Uterus (tissue), 4 donors: ENCODE results near the gene RNF144A. TPM values are rescaled to one million over a fixed set of nuclear protein-coding genes. Genes with fewer than 3 reads are reported as not detected.

Experiments used
- DNase-seq, 2 donors: peaks; one replicate each; pipeline ENCODE4 v3.0.0-alpha.2; 2019 to 2020
- H3K27ac ChIP-seq, 2 donors: fragments of 200-600 bp; sonication (generic); 1 replicate in 1 of 2; 2 replicates in 1 of 2; pipeline ENCODE4 v1.5.1; 2016 to 2018
- H3K27me3 ChIP-seq, 2 donors: fragments of 200-600 bp; sonication (generic); one replicate each; pipeline ENCODE4 v1.5.1; 2018 to 2019; ENCODE audit warnings: control low read depth in 1 of 2
- H3K36me3 ChIP-seq, 2 donors: fragments of 200-600 bp; sonication (generic); one replicate each; pipeline ENCODE4 v1.5.1; 2019; ENCODE audit warnings: control low read depth in 1 of 2
- H3K4me1 ChIP-seq, 2 donors: fragments of 200-600 bp; sonication (generic); one replicate each; pipeline ENCODE4 v1.5.1; 2018 to 2019; ENCODE audit warnings: control low read depth in 1 of 2
- H3K4me3 ChIP-seq, 2 donors: fragments of 200-600 bp; sonication (generic); 1 replicate in 1 of 2; 2 replicates in 1 of 2; pipeline ENCODE4 v1.5.1; 2018 to 2019; ENCODE audit warnings: mild to moderate bottlenecking in 1 of 2
- H3K9me3 ChIP-seq, 2 donors: fragments of 200-600 bp; sonication (generic); one replicate each; pipeline ENCODE4 v1.5.1; 2019; ENCODE audit warnings: control low read depth in 1 of 2
- CTCF ChIP-seq, 4 experiments: fragments of 200-600 bp in 2 of 4; fragments of 450-650 bp in 2 of 4; sonication (generic) in 2 of 4; IDR thresholded peaks; one replicate each; pipeline ENCODE4 v1.5.1; 2016 to 2019; ENCODE audit warnings: antibody characterized with exemption in 4 of 4, mild to moderate bottlenecking in 2 of 4, moderate library complexity in 1 of 4
- POLR2A ChIP-seq, 2 donors: fragments of 450-650 bp; IDR thresholded peaks; one replicate each; pipeline ENCODE4 v1.6.1; 2016; ENCODE audit warnings: antibody characterized with exemption in 2 of 2, mild to moderate bottlenecking in 1 of 2, moderate library complexity in 1 of 2
- intact Hi-C: fragments of 100-400 bp; cut with DNase I; formaldehyde crosslinking; loops from one replicate; pipeline ENCODE4 v1.15.1; 2023; ENCODE audit warnings: low total_unique reads
- total RNA-seq, 4 donors: library from RNA; depleted of rRNA in 3 of 4; stranded (reverse); fragments of >200 nt in 3 of 4; gene quantifications; one replicate each; pipeline versions ENCODE4 v1.1.0 to v1.2.4, GENCODE V29; 2014 to 2023
- donor health status: DM: yes; HTN: yes; CAD: no.

RNF144A gene
- total RNA-seq, 4 donors from 2014 or later, result 22.5 to 103 (median 63.0) TPM

GRCh38 chr2:7033136-7033960 lies 116.1 kb downstream of the RNF144A start:
- intact Hi-C loops, result loop anchor here (10.0 kb wide), 1 partner anchor 119 kb away; the partner anchor contains the start of gene RNF144A
- H3K9me3 ChIP-seq, result no peaks in the 10 kb centered on the region
- no peak overlapping the region for H3K27ac ChIP-seq

DNA sequence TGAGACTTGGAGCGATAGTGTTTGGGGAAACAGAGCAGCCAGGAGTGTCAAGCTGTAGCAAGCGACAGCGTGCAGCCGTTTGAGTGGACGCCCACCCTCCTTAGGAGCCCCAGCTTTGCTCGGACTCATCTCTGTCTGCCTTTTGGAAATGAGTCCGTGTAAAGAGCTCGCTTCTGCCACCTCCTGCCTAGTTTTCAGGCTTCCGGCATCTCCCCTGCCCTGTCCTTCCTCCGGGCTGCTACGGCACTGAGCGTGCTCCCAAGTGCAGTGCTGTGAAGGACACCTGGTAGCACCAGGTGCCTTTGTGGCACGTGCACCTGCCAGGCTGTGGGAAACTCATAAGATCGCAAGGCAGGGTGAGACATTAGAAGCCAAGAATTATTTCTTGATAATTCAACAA lies 117.1 kb downstream of the RNF144A start:
- H3K27ac ChIP-seq, result peak overlapping the region in 1 of 2 donors; percentile 2
- intact Hi-C loops, result loop anchor here (10.0 kb wide), 1 partner anchor 120 kb away; the partner anchor contains the start of gene RNF144A
- H3K4me1 ChIP-seq, result no peaks in the 10 kb centered on the region
- H3K9me3 ChIP-seq, result no peaks in the 10 kb centered on the region
- no peak for DNase-seq
- no peaks in the 10 kb centered on the region for H3K27me3 ChIP-seq
- H3K36me3 ChIP-seq, result no peaks in the 10 kb centered on the region
- no peak overlapping the region for H3K4me3 ChIP-seq
- no peak for TF ChIP-seq POLR2A (IDR thresholded peaks at IDR 0.05)
- no peak for TF ChIP-seq CTCF (IDR thresholded peaks at IDR 0.05)

More at GRCh38 chr2:7033136-7033960, 116.1 kb downstream of the RNF144A start:
- Histone ChIP-seq H3K27me3 (no peaks in the 10 kb centered on the region), H3K4me3 (no peak overlapping the region), H3K4me1 (no peaks in the 10 kb centered on the region), H3K36me3 (no peaks in the 10 kb centered on the region)
- DNase-seq, result no peak
- no peak for TF ChIP-seq CTCF (IDR thresholded peaks at IDR 0.05)
- no peak for TF ChIP-seq POLR2A (IDR thresholded peaks at IDR 0.05)

DNA sequence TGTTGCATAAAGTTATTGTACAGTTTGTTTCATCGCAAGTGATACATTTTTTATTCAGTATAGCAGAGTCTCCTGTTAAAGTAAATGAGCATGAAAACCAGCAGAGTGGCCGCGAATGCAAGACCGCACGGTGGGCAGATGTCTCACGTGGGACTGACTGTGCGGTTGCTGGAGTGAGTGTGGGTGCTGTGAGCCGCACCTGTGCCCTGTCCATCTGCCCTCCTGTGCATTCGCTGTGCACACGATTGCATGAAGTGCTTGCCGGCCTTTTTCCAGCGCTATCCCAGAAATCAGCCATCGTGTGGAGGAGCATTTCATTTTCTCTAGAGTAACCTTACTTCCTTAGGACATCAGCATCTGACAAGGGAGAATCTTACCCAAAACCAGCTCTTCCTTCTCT lies 118.7 kb downstream of the RNF144A start:
- no peaks in the 10 kb centered on the region for H3K36me3 ChIP-seq
- H3K4me1 ChIP-seq, result no peaks in the 10 kb centered on the region
- H3K4me3 ChIP-seq, result no peak overlapping the region
- TF ChIP-seq POLR2A (IDR thresholded peaks at IDR 0.05), result no peak
- no peak for TF ChIP-seq CTCF (IDR thresholded peaks at IDR 0.05)
- intact Hi-C loops, result loop anchor here (10.0 kb wide), 1 partner anchor 121 kb away; the partner anchor contains the start of gene RNF144A
- H3K27ac ChIP-seq, result no peak overlapping the region
- DNase-seq, result no peak
- H3K27me3 ChIP-seq, result no peaks in the 10 kb centered on the region
- no peaks in the 10 kb centered on the region for H3K9me3 ChIP-seq

GRCh38 chr2:7037340-7038333 lies 120.4 kb downstream of the RNF144A start:
- intact Hi-C loops, result loop anchor here (10.0 kb wide), 1 partner anchor 123 kb away; the partner anchor contains the start of gene RNF144A
- Histone ChIP-seq H3K4me3 (no peak overlapping the region), H3K4me1 (no peaks in the 10 kb centered on the region), H3K27ac (no peak overlapping the region), H3K36me3 (no peaks in the 10 kb centered on the region), H3K9me3 (no peaks in the 10 kb centered on the region), H3K27me3 (no peaks in the 10 kb centered on the region)
- DNase-seq, result peak; percentile 68 to 72
- TF ChIP-seq CTCF (IDR thresholded peaks at IDR 0.05) (peak; percentile 58 to 68 (median 62)), POLR2A (IDR thresholded peaks at IDR 0.05) (no peak)
